ENCODE data around the gene NCKAP5.
"Not testable (repeated sequence)": the region's sequence is repeated elsewhere in the genome, so short reads cannot be mapped to it uniquely, and the experiment has no call there.

Gene NCKAP5

GRCh38 chr2:133519677-133520076, 48.6 kb downstream of the NCKAP5 start:
- DNase-seq: not testable (repeated sequence)

- no peak for DNase-seq
These were observed 49.4 kb downstream of the NCKAP5 start for GRCh38 chr2:133518700-133519344.

DNA sequence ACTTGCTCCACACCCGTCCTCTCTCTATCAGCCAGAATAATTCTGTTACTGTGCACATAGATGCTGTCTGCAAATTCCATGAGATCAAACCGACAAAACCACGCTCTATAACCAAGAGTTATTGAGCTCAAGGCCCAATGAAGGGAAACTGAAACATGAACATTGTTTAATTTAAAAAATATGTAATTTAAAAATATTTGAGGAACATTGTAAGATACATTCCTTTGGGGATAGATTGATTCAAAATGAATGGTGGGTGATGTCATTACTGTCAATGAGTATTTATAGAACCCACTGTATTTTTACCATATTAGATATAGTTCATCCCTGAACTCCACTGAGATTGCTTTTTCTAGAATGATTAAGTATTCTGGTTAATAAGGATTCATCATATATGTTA, 50.4 kb downstream of the NCKAP5 start:
- DNase-seq: no peak

GRCh38 chr2:133516405-133517026, 51.7 kb downstream of the NCKAP5 start:
- DNase-seq: no peak

GRCh38 chr2:133515271-133515670, 53.0 kb downstream of the NCKAP5 start:
- DNase-seq: no peak

- DNase-seq: no peak
These were observed 54.4 kb downstream of the NCKAP5 start for GRCh38 chr2:133513893-133514292.

- no peak for DNase-seq
These were observed 56.1 kb downstream of the NCKAP5 start for GRCh38 chr2:133512121-133512520.

DNA sequence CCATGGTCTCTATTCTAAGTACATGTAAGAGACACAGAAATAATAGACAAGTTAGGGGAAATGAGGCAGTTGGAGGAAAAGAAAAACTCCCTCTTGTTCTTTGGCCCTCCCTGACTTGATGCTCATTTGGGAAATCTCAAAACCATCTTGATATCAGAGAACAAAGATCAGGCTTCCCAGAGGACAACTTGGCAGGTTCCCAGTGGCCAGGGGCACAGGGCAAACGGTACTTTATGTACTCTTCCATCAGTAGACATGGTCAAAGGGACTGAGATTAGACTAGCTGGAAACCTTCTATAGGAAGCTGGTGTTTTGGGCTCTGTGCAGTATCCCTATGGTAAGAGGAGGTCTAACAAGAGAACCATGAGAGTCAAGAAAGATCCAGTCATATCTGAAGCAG, 56.6 kb downstream of the NCKAP5 start:
- DNase-seq: no peak

- no peak for DNase-seq
These were observed 58.5 kb downstream of the NCKAP5 start for GRCh38 chr2:133509777-133510176.

DNA sequence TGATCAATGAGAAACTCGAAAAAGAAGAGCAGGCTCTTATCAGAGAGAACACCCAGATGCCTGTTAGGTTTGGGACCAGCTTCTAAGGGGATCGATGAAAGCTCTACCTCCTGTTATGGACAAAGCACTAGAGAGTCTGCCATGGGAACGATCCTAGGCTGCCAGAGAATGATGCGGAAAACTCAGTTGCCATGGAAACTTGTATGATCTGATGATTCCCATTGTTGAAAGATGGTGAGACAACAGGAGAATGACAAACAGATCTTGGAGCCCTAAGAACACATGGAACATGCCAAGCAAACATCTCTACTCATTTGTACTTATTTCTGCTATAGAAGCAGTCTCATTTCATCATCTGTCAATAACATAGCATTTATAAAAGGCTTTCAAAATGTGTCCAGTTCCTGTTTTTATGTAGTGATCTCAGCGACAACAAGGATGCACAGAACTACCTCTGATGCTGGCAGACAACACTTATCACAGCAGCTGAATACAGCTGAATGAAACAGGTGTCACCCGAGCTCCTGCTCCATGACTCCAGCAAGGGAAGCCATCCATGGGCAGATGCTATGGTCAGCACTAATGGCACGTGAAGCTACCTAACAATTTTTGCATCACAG, 59.6 kb downstream of the NCKAP5 start:
- no peak for DNase-seq

GRCh38 chr2:133506996-133507395, 61.3 kb downstream of the NCKAP5 start:
- no peak for DNase-seq

GRCh38 chr2:133504566-133505505, 63.4 kb downstream of the NCKAP5 start:
- no peak for DNase-seq

DNA sequence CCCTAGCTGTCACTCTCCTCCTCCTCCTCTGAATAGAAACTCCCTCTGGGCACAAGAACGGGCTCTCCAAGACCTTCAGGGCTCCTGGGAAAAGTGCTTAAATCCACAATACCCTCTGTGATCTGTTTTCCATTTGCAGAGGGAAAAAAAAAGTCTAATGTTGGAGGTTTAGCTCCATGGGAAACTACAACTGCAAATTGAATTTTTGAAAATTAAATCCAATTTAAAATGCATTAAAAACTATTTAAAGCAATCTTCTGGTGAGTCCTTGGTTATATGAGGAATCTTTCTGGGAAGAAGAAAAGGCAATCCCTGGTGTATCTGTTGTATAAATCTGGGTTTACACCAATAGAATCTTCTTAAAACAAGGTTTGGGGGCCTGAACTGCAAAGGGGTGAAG, 64.3 kb downstream of the NCKAP5 start:
- DNase-seq: no peak

DNA sequence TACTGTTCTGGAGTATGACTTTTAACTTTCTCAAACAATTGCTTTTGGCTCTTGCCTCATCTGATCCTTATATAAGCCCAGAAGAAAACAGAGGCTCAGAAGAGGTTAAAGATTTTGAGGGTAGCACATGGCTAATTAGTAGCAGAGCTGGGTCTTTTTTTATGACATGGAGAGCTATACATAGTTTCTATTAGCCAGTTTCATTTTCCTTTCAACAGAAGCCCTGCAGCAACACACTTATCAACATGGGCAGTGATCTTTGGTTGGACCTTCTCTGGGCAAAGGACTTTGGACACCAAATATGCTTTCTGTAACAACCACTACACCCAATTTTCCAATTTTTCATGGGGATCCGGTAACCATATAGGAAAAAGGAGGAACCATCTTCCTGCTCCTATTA, 64.9 kb downstream of the NCKAP5 start:
- no peak for DNase-seq

- DNase-seq: no peak
These were observed 65.6 kb downstream of the NCKAP5 start for GRCh38 chr2:133502678-133503077.

DNA sequence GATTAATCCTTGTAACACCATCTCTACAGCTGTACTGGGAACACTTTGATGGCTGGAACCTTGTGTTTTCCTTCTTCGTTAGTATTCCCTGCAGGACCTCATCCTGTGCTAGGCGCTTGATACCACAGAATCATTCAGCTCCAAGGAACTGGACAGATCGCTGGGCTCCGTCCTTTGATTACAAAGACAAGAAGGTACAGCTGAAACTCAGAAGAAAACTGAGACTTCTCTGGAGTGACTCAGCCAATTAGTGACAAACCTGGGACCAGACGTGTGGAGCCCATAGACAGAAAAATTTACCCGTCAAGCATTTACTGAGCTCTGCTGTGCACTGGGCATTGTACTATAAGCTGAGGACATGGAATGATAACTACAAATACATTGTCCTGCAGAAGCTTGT, 67.3 kb downstream of the NCKAP5 start:
- DNase-seq: no peak

GRCh38 chr2:133498662-133499585, 69.3 kb downstream of the NCKAP5 start:
- DNase-seq: peak in 1 of 5 experiments; percentile 16

DNA sequence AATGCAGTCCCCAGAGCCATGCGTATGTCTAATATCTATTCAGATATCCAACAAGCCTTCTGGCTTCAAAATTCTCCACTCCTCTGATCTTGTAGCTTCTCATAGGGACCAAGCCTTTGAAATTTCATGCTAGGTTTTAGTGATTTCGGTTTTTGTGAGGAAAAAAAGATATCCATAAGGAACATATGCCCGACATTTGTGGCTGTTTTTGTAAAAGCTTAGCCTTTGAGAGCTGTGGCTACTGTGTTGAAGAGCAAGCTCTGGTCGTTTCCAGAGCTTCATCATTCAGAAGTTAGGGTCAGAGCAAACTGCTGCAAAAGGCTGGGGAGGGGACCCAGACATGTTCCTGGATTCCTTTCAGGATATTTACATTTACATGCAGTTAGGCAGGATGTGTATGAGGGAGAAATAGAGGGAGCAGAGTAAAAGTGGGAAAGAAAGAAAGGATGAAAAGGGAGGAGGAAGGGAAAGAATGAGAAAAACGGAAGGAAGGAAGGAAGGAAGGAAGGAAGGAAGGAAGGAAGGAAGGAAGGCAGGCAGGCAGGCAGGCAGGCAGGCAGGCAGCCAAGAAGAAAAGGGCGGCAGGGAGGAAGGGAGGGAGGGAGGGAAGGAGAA, 70.2 kb downstream of the NCKAP5 start:
- no peak for DNase-seq

- no peak for DNase-seq
These were observed 70.9 kb downstream of the NCKAP5 start for GRCh38 chr2:133497270-133497893.

DNA sequence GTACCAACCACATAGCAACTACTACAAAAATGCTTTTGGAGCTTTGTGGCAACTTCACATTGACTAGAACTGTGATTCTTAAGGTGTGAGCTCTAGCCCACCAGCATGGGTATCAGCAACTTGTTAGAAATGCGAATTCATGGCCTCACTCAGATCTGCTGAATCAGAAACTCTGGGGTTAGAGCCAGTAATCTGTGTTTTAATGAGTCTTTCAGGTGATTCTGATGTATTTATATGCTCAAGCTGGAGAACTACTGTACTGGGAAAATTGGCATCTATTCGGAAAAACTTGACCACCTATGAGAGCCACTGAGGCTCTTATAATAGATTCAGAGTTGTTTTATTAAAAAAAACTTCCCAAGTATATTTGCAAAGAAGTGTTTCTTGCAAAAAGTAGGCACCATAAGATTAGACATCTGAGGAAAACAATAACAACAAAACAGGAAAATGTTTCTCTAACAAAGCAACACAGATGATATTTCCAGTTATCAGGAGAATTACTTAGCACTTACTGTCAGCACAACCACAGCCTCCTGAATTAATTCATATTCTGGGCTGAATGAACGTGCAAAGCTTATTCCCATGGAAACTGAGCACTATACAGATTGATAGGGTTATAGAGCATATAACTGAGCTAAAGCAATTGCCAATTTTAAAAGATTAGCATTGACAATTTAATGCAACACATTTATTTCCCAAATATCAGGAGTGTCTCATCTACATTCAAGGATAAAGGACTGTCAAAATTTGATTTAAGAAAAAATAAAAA, 71.6 kb downstream of the NCKAP5 start:
- no peak for DNase-seq

Measured in T-helper 2 cell (primary cell).